Mesenchymal stem cell (in vitro differentiated cells and primary cell): ENCODE data around the gene CIT.

Experiments used
- DNase-seq: peaks from one replicate; pipeline ENCODE4 v3.0.0-alpha.2; 2013
- H2AFZ ChIP-seq: one replicate; pipeline ENCODE4 v1.6.1; 2013; ENCODE audit warnings: low read depth, mild to moderate bottlenecking, control low read depth, inconsistent platforms, low read length, moderate library complexity
- H2AK5ac ChIP-seq: 2 replicates; pipeline ENCODE4 v1.6.1; 2013; ENCODE audit warnings: low read length, moderate library complexity, mild to moderate bottlenecking, inconsistent platforms; ENCODE audit not compliant: severe bottlenecking
- H2BK120ac ChIP-seq: one replicate; pipeline ENCODE4 v1.6.1; 2013; ENCODE audit warnings: low read depth, mild to moderate bottlenecking, inconsistent platforms, low read length, moderate library complexity
- H2BK12ac ChIP-seq, 2 experiments: one replicate each; pipeline ENCODE4 v1.6.1; 2013; ENCODE audit warnings: inconsistent platforms in 2 of 2, low read length in 2 of 2, mild to moderate bottlenecking in 2 of 2, moderate library complexity in 2 of 2, control low read depth in 1 of 2
- H2BK15ac ChIP-seq: one replicate; pipeline ENCODE4 v1.6.1; 2013; ENCODE audit warnings: mild to moderate bottlenecking, low read depth, inconsistent platforms; ENCODE audit not compliant: poor library complexity, severe bottlenecking
- H2BK5ac ChIP-seq: 2 replicates; pipeline ENCODE4 v1.6.1; 2013; ENCODE audit warnings: low read depth, mild to moderate bottlenecking, low read length, control low read depth, inconsistent platforms; ENCODE audit not compliant: poor library complexity, severe bottlenecking
- H3K14ac ChIP-seq, 2 experiments: one replicate each; pipeline ENCODE4 v1.6.1; 2013; ENCODE audit warnings: inconsistent platforms in 2 of 2, low read length in 2 of 2, control low read depth in 1 of 2, mild to moderate bottlenecking in 1 of 2, moderate library complexity in 1 of 2
- H3K18ac ChIP-seq, 2 experiments: one replicate each; pipeline ENCODE4 v1.6.1; 2013; ENCODE audit warnings: inconsistent platforms in 2 of 2, low read length in 2 of 2, control low read depth in 1 of 2, low read depth in 1 of 2, mild to moderate bottlenecking in 1 of 2
- H3K23ac ChIP-seq, 2 experiments: one replicate each; pipeline ENCODE4 v1.6.1; 2013; ENCODE audit warnings: inconsistent platforms in 2 of 2, low read length in 2 of 2, mild to moderate bottlenecking in 2 of 2, moderate library complexity in 2 of 2, control low read depth in 1 of 2
- H3K27ac ChIP-seq: 2 replicates; pipeline ENCODE4 v1.5.1; 2013; ENCODE audit warnings: mild to moderate bottlenecking, moderate library complexity, low read length, control low read depth, inconsistent platforms; ENCODE audit not compliant: poor library complexity, severe bottlenecking
- H3K27me3 ChIP-seq, 2 experiments: 2 replicates each; pipeline versions ENCODE4 v1.6.1 to v1.7.0; 2013; ENCODE audit warnings: low read length in 2 of 2, mild to moderate bottlenecking in 2 of 2, moderate library complexity in 2 of 2, control low read depth in 1 of 2, inconsistent platforms in 1 of 2; ENCODE audit not compliant: control insufficient read depth in 1 of 2, insufficient read depth in 1 of 2
- H3K36me3 ChIP-seq, 2 experiments: 2 replicates each; pipeline versions ENCODE4 v1.6.1 to v1.7.0; 2013; ENCODE audit warnings: low read length in 2 of 2, control low read depth in 1 of 2, inconsistent platforms in 1 of 2, low read depth in 1 of 2, mild to moderate bottlenecking in 1 of 2; ENCODE audit not compliant: insufficient read depth in 2 of 2, control insufficient read depth in 1 of 2
- H3K4ac ChIP-seq, 2 experiments: one replicate each; pipeline ENCODE4 v1.6.1; 2013; ENCODE audit warnings: inconsistent platforms in 2 of 2, low read length in 2 of 2, mild to moderate bottlenecking in 2 of 2, moderate library complexity in 2 of 2, control low read depth in 1 of 2, low read depth in 1 of 2
- H3K4me1 ChIP-seq: 2 replicates; pipeline ENCODE4 v1.6.1; 2013; ENCODE audit warnings: low read depth, low read length, control low read depth; ENCODE audit not compliant: control insufficient read depth, insufficient read depth
- H3K4me2 ChIP-seq: 2 replicates; pipeline ENCODE4 v1.6.1; 2013; ENCODE audit warnings: low read length, mild to moderate bottlenecking, inconsistent platforms; ENCODE audit not compliant: poor library complexity, severe bottlenecking
- H3K4me3 ChIP-seq, 2 experiments: 2 replicates each; pipeline versions ENCODE4 v1.5.1 to v1.7.0; 2013; ENCODE audit warnings: low read length in 2 of 2, mild to moderate bottlenecking in 2 of 2, control low read depth in 1 of 2, low read depth in 1 of 2; ENCODE audit not compliant: insufficient read depth in 1 of 2
- H3K79me1 ChIP-seq: replicated peaks from 2 replicates; pipeline ENCODE4 v1.6.1; 2013; ENCODE audit warnings: mild to moderate bottlenecking, control low read depth, low read length, inconsistent platforms; ENCODE audit not compliant: poor library complexity, severe bottlenecking
- H3K9ac ChIP-seq: 2 replicates; pipeline ENCODE4 v1.7.0; 2013; ENCODE audit warnings: mild to moderate bottlenecking, low read length, moderate library complexity
- H3K9me3 ChIP-seq: 2 replicates; pipeline ENCODE4 v1.7.0; 2013; ENCODE audit warnings: mild to moderate bottlenecking, low read length; ENCODE audit not compliant: control insufficient read depth
- H4K8ac ChIP-seq: one replicate; pipeline ENCODE4 v1.6.1; 2013; ENCODE audit warnings: inconsistent platforms, mild to moderate bottlenecking, low read length, moderate library complexity
- H4K91ac ChIP-seq: one replicate; pipeline ENCODE4 v1.6.1; 2013; ENCODE audit warnings: mild to moderate bottlenecking, low read length, inconsistent platforms
- WGBS: methylation state at CpG from one replicate; pipeline ENCODE4 v1.1.7; 2013; ENCODE audit warnings: mixed read lengths; 5-methylcytosine and 5-hydroxymethylcytosine counted together

CIT gene

GRCh38 chr12:119840168-119840567, 37.0 kb downstream of the CIT start:
- 100% methylated on average over 3 of the region's 4 CpGs for WGBS
- H3K4me1 ChIP-seq: peaks cover 2% of the 10 kb centered on the region

GRCh38 chr12:119838826-119839600, 38.1 kb downstream of the CIT start:
- Histone ChIP-seq H2BK12ac (no peak overlapping the region), H4K8ac (no peak overlapping the region), H3K23ac (no peak overlapping the region), H2BK15ac (no peak overlapping the region), H3K79me1 (peaks cover 27% of the 10 kb centered on the region), H3K4me1 (peaks cover 2% of the 10 kb centered on the region), H3K9ac (no peak overlapping the region), H3K9me3 (no peaks in the 10 kb centered on the region), H2BK5ac (no peak overlapping the region), H2BK120ac (no peak overlapping the region), H3K4me3 (no peak overlapping the region), H3K4ac (no peak overlapping the region), H4K91ac (no peak overlapping the region), H3K4me2 (no peak overlapping the region), H2AK5ac (no peak overlapping the region), H3K14ac (no peak overlapping the region), H3K27ac (no peak overlapping the region), H3K27me3 (no peaks in the 10 kb centered on the region), H3K36me3 (peaks cover 0 to 4% of the 10 kb centered on the region in 2 experiments), H3K18ac (no peak overlapping the region), H2AFZ (no peak overlapping the region)
- no peak for DNase-seq
- 97% methylated on average over 13 of the region's 14 CpGs for WGBS

More at GRCh38 chr12:119840168-119840567, 37.0 kb downstream of the CIT start:
- Histone ChIP-seq H3K27me3 (no peaks in the 10 kb centered on the region), H2BK120ac (no peak overlapping the region), H3K27ac (no peak overlapping the region), H3K18ac (no peak overlapping the region), H2BK15ac (no peak overlapping the region), H3K14ac (no peak overlapping the region), H3K4me2 (no peak overlapping the region), H2AK5ac (no peak overlapping the region), H3K36me3 (peaks cover 0 to 4% of the 10 kb centered on the region in 2 experiments), H2AFZ (no peak overlapping the region), H4K8ac (peak overlapping the region; percentile 28), H3K9ac (no peak overlapping the region), H4K91ac (no peak overlapping the region), H2BK5ac (no peak overlapping the region), H3K9me3 (no peaks in the 10 kb centered on the region), H3K4ac (no peak overlapping the region), H2BK12ac (no peak overlapping the region), H3K79me1 (peaks cover 28% of the 10 kb centered on the region), H3K4me3 (no peak overlapping the region), H3K23ac (no peak overlapping the region)
- no peak for DNase-seq

- H3K9me3 ChIP-seq: no peaks in the 10 kb centered on the region
- peaks cover 25% of the 10 kb centered on the region for H3K79me1 ChIP-seq
- H3K36me3 ChIP-seq: peaks cover 0 to 4% of the 10 kb centered on the region in 2 experiments
- H3K27me3 ChIP-seq: no peaks in the 10 kb centered on the region
- H4K91ac ChIP-seq: no peak overlapping the region
- no peak for DNase-seq
- H3K4ac ChIP-seq: no peak overlapping the region
- no peak overlapping the region for H4K8ac ChIP-seq
- H3K23ac ChIP-seq: no peak overlapping the region
- H2BK120ac ChIP-seq: no peak overlapping the region
- H2BK12ac ChIP-seq: no peak overlapping the region
- no peak overlapping the region for H3K27ac ChIP-seq
- no peak overlapping the region for H3K9ac ChIP-seq
- H3K4me1 ChIP-seq: no peaks in the 10 kb centered on the region
- no peak overlapping the region for H2BK5ac ChIP-seq
- no peak overlapping the region for H2AFZ ChIP-seq
- no peak overlapping the region for H3K18ac ChIP-seq
- 75% methylated on average over 1 of the region's 1 CpG for WGBS
- no peak overlapping the region for H2AK5ac ChIP-seq
- H3K14ac ChIP-seq: no peak overlapping the region
- H3K4me2 ChIP-seq: no peak overlapping the region
- H2BK15ac ChIP-seq: no peak overlapping the region
- no peak overlapping the region for H3K4me3 ChIP-seq
Measured at GRCh38 chr12:119836781-119837180, 40.3 kb downstream of the CIT start.

GRCh38 chr12:119835068-119835467, 42.1 kb downstream of the CIT start:
- Histone ChIP-seq H3K27me3 (no peaks in the 10 kb centered on the region), H2BK12ac (no peak overlapping the region), H3K9me3 (no peaks in the 10 kb centered on the region), H3K4ac (no peak overlapping the region), H3K36me3 (no peaks in the 10 kb centered on the region), H2AK5ac (no peak overlapping the region), H2BK120ac (no peak overlapping the region), H3K4me2 (no peak overlapping the region), H3K4me1 (no peaks in the 10 kb centered on the region), H2AFZ (no peak overlapping the region), H4K91ac (no peak overlapping the region), H3K4me3 (no peak overlapping the region), H2BK15ac (no peak overlapping the region), H2BK5ac (no peak overlapping the region), H4K8ac (peak overlapping the region; percentile 35), H3K79me1 (peaks cover 25% of the 10 kb centered on the region), H3K27ac (no peak overlapping the region), H3K23ac (no peak overlapping the region), H3K18ac (no peak overlapping the region), H3K9ac (no peak overlapping the region), H3K14ac (peak overlapping the region in 1 of 2 experiments; percentile 12)
- WGBS: 100% methylated on average over 1 of the region's 2 CpGs
- DNase-seq: peak; percentile 9
